HUES6 (cell line): ENCODE data around the gene STK11.
A peak's percentile ranks its signal among the peaks of the same experiment; 100 is the strongest.
"Not testable (repeated sequence)": the region's sequence is repeated elsewhere in the genome, so short reads cannot be mapped to it uniquely, and the experiment has no call there.

Source experiments
- H3K27ac ChIP-seq: 2 replicates; pipeline ENCODE4 v1.7.0; 2013; ENCODE audit warnings: low read depth, mild to moderate bottlenecking, low read length, inconsistent platforms
- H3K27me3 ChIP-seq: 2 replicates; pipeline ENCODE4 v1.6.1; 2013; ENCODE audit warnings: low read length; ENCODE audit not compliant: control insufficient read depth, insufficient read depth
- H3K36me3 ChIP-seq: 2 replicates; pipeline ENCODE4 v1.6.1; 2013; ENCODE audit warnings: low read length; ENCODE audit not compliant: control insufficient read depth, insufficient read depth
- H3K4me1 ChIP-seq: 2 replicates; pipeline ENCODE4 v1.6.1; 2013; ENCODE audit warnings: low read length; ENCODE audit not compliant: control insufficient read depth, insufficient read depth
- H3K4me3 ChIP-seq: 2 replicates; pipeline ENCODE4 v1.5.1; 2013; ENCODE audit warnings: low read depth, low read length
- H3K9ac ChIP-seq: one replicate; pipeline ENCODE4 v1.6.1; 2013; ENCODE audit warnings: mild to moderate bottlenecking, low read length
- H3K9me3 ChIP-seq: 2 replicates; pipeline ENCODE4 v1.6.1; 2013; ENCODE audit warnings: low read depth, low read length; ENCODE audit not compliant: control insufficient read depth, insufficient read depth

Gene STK11

DNA sequence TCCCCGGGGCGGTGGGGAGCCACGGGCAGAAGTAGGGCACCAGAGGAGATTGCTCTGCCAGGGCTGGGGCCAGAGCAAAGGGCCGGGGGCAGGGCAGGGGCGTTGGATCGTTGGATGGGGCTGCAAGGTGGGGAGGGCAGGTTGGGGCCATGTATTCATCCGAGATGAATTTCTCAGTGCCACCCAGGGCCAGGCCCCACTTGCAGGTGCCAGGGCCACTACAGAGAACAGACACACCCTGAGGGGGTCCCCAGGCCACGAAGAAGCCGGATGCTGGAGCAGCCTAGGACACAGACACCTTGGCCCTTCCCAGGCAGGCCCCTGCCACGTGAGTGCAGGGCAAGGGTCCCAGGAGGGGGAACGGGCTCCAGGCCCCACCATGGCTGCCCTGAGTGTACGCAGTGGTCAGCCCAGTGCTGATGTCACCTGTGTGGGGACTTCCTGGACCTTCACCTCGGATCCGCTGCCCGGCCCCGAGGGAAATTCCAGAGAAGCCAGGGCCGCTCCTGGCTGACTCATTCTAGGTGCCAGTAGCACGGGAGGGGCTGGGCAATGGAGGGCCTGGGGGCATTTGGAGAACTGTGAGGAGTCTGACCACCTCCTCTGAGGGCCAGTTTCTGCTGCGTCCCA is 21.9 kb upstream of the STK11 start:
- Histone ChIP-seq H3K27me3 (no peaks in the 10 kb centered on the region), H3K9ac (peak overlapping the region; percentile 3), H3K27ac (peak overlapping the region; percentile 55; the same call in 1 of the 2 replicates), H3K4me3 (no peak overlapping the region), H3K9me3 (no peaks in the 10 kb centered on the region), H3K36me3 (no peaks in the 10 kb centered on the region), H3K4me1 (peaks cover 21% of the 10 kb centered on the region)

- Histone ChIP-seq H3K27ac (no peak overlapping the region; the same call in 1 of the 2 replicates), H3K27me3 (no peaks in the 10 kb centered on the region), H3K9me3 (no peaks in the 10 kb centered on the region), H3K36me3 (no peaks in the 10 kb centered on the region), H3K9ac (peak overlapping the region; percentile 18), H3K4me1 (peaks cover 3% of the 10 kb centered on the region; the same call in 1 of the 2 replicates), H3K4me3 (no peak overlapping the region)
Measured at GRCh38 chr19:1189419-1189818, 16.2 kb upstream of the STK11 start.

DNA sequence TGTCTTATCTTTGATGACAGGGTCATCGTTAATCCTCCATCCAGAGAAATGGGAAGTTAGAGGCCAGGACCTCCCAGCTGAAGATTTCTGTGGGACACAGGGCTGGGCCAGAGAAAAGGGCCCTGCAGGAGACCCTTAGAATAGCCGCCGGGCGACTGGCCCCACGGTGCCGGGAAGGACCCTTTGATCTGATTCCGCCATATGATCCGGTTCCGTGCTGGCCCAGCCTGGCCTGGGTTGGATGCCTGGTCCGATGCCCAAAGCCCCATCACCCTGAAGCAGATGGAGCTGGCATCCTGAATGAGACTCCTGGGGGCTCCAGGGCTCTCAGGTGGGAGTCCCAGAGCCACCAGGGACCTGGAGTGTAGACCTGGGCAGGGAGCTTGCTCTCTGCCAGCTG is 6.0 kb upstream of the STK11 start:
- Histone ChIP-seq H3K4me3 (no peak overlapping the region), H3K27ac (no peak overlapping the region), H3K9me3 (no peaks in the 10 kb centered on the region), H3K4me1 (no peaks in the 10 kb centered on the region), H3K9ac (no peak overlapping the region), H3K36me3 (no peaks in the 10 kb centered on the region), H3K27me3 (no peaks in the 10 kb centered on the region)

DNA sequence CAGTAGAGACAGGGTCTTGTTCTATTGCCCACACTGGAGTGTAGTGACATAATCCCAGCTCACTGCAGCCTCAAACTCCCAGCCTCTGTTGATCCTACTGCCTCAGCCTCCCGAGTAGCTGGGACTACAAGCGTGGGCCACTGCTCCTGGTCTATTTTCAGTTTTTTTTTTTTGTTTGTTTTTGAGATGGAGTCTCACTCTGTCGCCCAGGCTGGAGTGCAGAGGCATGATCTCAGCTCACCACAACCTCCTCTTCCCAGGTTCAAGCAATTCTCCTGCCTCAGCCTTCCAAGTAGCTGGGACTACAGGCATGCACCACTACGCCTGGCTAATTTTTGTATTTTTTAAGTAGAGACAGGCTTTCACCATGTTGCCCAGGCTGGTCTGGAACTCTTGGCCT is 5.0 kb upstream of the STK11 start:
- H3K36me3 ChIP-seq, H3K4me1 ChIP-seq, H3K9me3 ChIP-seq, H3K27ac ChIP-seq, H3K9ac ChIP-seq, H3K4me3 ChIP-seq, H3K27me3 ChIP-seq: not testable (repeated sequence)

DNA sequence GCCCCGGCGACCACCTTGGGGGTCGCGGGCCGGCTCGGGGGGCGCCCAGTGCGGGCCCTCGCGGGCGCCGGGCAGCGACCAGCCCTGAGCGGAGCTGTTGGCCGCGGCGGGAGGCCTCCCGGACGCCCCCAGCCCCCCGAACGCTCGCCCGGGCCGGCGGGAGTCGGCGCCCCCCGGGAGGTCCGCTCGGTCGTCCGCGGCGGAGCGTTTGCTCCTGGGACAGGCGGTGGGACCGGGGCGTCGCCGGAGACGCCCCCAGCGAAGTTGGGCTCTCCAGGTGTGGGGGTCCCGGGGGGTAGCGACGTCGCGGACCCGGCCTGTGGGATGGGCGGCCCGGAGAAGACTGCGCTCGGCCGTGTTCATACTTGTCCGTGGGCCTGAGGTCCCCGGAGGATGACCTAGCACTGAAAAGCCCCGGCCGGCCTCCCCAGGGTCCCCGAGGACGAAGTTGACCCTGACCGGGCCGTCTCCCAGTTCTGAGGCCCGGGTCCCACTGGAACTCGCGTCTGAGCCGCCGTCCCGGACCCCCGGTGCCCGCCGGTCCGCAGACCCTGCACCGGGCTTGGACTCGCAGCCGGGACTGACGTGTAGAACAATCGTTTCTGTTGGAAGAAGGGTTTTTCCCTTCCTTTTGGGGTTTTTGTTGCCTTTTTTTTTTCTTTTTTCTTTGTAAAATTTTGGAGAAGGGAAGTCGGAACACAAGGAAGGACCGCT is 729 bp downstream of the STK11 start:
- Histone ChIP-seq H3K36me3 (peaks cover 11% of the 10 kb centered on the region), H3K27ac (peak overlapping the region; percentile 33; the same call in 1 of the 2 replicates), H3K4me3 (peak overlapping the region; percentile 98), H3K4me1 (peaks cover 13% of the 10 kb centered on the region), H3K9me3 (no peaks in the 10 kb centered on the region), H3K9ac (peak overlapping the region; percentile 91), H3K27me3 (no peaks in the 10 kb centered on the region)

DNA sequence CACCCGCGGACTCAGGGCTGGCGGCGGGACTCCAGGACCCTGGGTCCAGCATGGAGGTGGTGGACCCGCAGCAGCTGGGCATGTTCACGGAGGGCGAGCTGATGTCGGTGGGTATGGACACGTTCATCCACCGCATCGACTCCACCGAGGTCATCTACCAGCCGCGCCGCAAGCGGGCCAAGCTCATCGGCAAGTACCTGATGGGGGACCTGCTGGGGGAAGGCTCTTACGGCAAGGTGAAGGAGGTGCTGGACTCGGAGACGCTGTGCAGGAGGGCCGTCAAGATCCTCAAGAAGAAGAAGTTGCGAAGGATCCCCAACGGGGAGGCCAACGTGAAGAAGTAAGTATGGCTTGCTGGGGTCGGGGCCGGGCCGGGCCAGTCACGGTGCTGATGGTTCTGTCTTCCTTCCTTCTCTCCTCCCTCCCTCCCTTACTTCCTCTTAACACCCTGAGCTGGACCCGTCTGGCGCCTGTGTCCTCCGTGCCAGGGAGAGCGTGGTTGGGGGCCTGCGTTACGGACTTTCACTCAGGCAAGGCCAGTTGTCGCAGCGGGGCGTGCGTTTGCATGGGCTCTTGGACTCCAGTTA is 1.4 kb downstream of the STK11 start:
- H3K27me3 ChIP-seq = no peaks in the 10 kb centered on the region
- peaks cover 11% of the 10 kb centered on the region for H3K36me3 ChIP-seq
- H3K27ac ChIP-seq = peak overlapping the region; percentile 33; the same call in 1 of the 2 replicates
- peaks cover 20% of the 10 kb centered on the region for H3K4me1 ChIP-seq
- peak overlapping the region; percentile 91 for H3K9ac ChIP-seq
- H3K4me3 ChIP-seq = peak overlapping the region; percentile 98
- no peaks in the 10 kb centered on the region for H3K9me3 ChIP-seq

- not testable (repeated sequence) for H3K4me3 ChIP-seq, H3K9ac ChIP-seq
- peaks cover 20% of the 10 kb centered on the region for H3K36me3 ChIP-seq
Measured at GRCh38 chr19:1208830-1209229, 3.3 kb downstream of the STK11 start.

GRCh38 chr19:1210227-1210538 is 4.6 kb downstream of the STK11 start:
- Histone ChIP-seq H3K4me1 (peaks cover 36% of the 10 kb centered on the region), H3K27ac (peak overlapping the region; percentile 29; the same call in 1 of the 2 replicates)

More at GRCh38 chr19:1208830-1209229, 3.3 kb downstream of the STK11 start:
- not testable (repeated sequence) for H3K27ac ChIP-seq, H3K27me3 ChIP-seq, H3K9me3 ChIP-seq
- peaks cover 26% of the 10 kb centered on the region for H3K4me1 ChIP-seq

DNA sequence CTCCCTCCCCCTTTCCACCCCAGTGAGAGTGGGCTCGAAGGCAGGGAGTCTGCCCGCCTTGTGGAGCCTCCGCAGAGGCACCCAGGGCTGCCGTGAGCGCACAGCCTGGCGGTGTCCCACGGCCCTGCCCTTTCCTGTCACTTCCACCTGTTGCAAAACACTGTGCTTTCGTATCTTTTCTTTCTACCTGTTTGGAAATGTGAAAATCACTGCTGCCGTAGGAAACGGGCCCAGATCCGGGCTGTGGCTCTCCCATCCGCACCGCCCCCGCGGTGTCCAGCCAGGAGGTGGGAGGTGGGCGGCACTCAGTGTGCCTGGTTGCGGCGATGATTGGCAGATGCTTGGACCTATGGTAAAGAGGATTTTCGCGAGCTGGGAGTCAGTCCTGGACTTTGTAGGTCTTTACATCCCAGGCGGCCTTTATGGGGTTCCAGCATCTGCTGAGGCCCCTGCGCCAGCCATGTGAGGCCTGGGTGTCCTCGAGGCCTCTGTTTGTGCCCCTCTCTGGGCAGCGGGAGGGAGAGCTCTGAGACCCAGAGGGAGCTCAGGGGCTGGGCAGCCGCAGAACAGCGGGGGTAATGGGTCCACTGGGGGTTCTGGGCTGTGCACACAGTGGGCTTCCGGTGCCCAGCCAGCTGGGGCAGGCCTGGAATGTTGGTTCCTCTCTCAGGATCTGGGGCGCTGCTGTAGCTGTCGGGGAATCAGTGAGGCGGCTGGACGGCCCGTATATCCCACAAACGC is 6.1 kb downstream of the STK11 start:
- Histone ChIP-seq H3K9me3 (no peaks in the 10 kb centered on the region), H3K27me3 (no peaks in the 10 kb centered on the region), H3K36me3 (peaks cover 20% of the 10 kb centered on the region), H3K4me1 (peaks cover 42% of the 10 kb centered on the region), H3K9ac (no peak overlapping the region), H3K27ac (no peak overlapping the region), H3K4me3 (no peak overlapping the region)

More at GRCh38 chr19:1210227-1210538, 4.6 kb downstream of the STK11 start:
- no peaks in the 10 kb centered on the region for H3K9me3 ChIP-seq
- H3K4me3 ChIP-seq = no peak overlapping the region
- no peak overlapping the region for H3K9ac ChIP-seq
- H3K36me3 ChIP-seq = peaks cover 20% of the 10 kb centered on the region
- no peaks in the 10 kb centered on the region for H3K27me3 ChIP-seq

DNA sequence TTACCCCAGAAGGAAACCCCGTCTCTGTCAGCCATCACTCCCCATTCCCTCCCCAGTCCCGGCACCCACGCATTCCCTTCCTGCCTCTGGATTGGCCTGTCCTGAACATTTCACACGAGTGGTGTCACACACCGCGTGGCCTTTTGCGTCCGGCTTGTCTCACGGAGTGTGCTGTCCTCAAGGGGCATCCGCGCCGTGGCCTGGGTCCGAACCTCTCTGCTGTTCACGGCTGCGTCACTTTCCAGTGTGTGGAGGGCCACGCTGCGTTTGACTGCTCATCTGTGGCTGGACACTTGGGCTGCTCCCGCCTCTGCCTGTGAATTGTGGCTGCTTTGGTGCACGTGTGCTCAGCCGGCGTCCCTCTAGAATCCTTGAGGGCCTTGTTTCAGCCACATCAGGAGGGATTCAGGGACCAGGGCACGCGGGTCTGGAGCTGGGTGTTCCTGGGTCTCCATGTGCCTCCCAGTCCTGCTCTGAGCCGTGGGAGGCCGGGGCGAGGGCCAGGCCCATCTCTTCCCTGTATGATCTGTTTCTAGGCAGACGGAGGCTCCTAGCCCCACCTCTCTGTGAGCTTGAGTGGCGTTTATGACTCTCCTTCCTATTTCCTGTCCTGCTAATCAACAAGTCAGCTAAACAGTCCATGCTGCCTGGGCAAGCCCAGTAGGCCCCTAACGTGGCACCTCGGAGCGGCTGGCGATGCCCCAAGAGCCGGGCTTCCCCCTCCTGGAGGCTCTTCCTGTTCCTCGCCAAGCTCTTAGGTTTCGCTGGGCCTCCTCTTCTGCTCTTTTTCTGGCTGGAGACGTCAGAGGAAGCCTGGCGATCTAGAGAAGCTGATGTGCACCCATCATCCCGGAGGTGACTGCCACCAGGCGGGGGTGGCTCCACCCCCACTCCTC is 8.1 kb downstream of the STK11 start:
- Histone ChIP-seq H3K27ac (no peak overlapping the region), H3K9me3 (no peaks in the 10 kb centered on the region), H3K27me3 (no peaks in the 10 kb centered on the region), H3K9ac (peak overlapping the region; percentile 49), H3K36me3 (peaks cover 20% of the 10 kb centered on the region), H3K4me1 (peaks cover 42% of the 10 kb centered on the region), H3K4me3 (0 out of 2 replicates have a peak overlapping the region, but pooled peaks have one; percentile 7)
